Natural killer cell treated with Interleukin-12 subunit alpha and Interleukin-12 subunit beta and Interleukin-15 and Interleukin-18, amount 100 ng/mL, for 72 hours (primary cell): ENCODE data around the gene ABHD6. TPM values are rescaled to one million over a fixed set of nuclear protein-coding genes. Genes with fewer than 3 reads are reported as not detected.
"Not testable (repeated sequence)": the region's sequence is repeated elsewhere in the genome, so short reads cannot be mapped to it uniquely, and the experiment has no call there.

Experiments used
- ATAC-seq, 2 donors: fragments of 150-1000 bp; cut with Tn5 transposase in 1 of 2; sonication (Bioruptor Pico), chemical (Tn5 transposase) in 1 of 2; 2 replicates each; pipeline ENCODE4 v1.10.0; 2021
- DNase-seq: peaks from one replicate; pipeline ENCODE4 v3.0.0; 2022; ENCODE audit warnings: low spot score
- H3K27ac Mint-ChIP-seq, 2 donors: 1 replicate in 1 of 2; 2 replicates in 1 of 2; pipeline ENCODE4 v1.8.0; 2022; ENCODE audit warnings: mixed read lengths in 2 of 2, mild to moderate bottlenecking in 1 of 2, moderate library complexity in 1 of 2
- H3K27me3 Mint-ChIP-seq, 2 donors: 1 replicate in 1 of 2; 2 replicates in 1 of 2; pipeline ENCODE4 v1.8.0; 2022; ENCODE audit warnings: mixed read lengths in 2 of 2
- H3K36me3 Mint-ChIP-seq: one replicate; pipeline ENCODE4 v1.8.0; 2022; ENCODE audit warnings: mixed read lengths
- H3K4me1 Mint-ChIP-seq, 2 donors: 1 replicate in 1 of 2; 2 replicates in 1 of 2; pipeline ENCODE4 v1.8.0; 2022; ENCODE audit warnings: low read depth in 2 of 2, mixed read lengths in 2 of 2, mild to moderate bottlenecking in 1 of 2
- H3K4me3 Mint-ChIP-seq: one replicate; pipeline ENCODE4 v1.8.0; 2022; ENCODE audit warnings: mixed read lengths
- H3K9me3 Mint-ChIP-seq: 2 replicates; pipeline ENCODE4 v1.8.0; 2022; ENCODE audit warnings: mixed read lengths
- total RNA-seq, 2 donors: library from RNA; stranded (reverse); gene quantifications; one replicate each; pipeline ENCODE4 v1.2.3, GENCODE V29; 2022

Gene ABHD6
- total RNA-seq, 2 donors from 2014 or later, result 2.5 to 3.3 TPM

GRCh38 chr3:58216496-58217195 is 20.9 kb upstream of the ABHD6 start:
- H3K27ac Mint-ChIP-seq, result no peak overlapping the region
- peaks cover 21 to 31% of the 10 kb centered on the region in 2 donors for H3K4me1 Mint-ChIP-seq
- no peaks in the 10 kb centered on the region for H3K9me3 Mint-ChIP-seq
- no peaks in the 10 kb centered on the region for H3K36me3 Mint-ChIP-seq
- DNase-seq (no peak), ATAC-seq (no peak)
- peaks cover 0 to 3% of the 10 kb centered on the region in 2 donors for H3K27me3 Mint-ChIP-seq
- H3K4me3 Mint-ChIP-seq, result no peak overlapping the region

- no peaks in the 10 kb centered on the region for H3K9me3 Mint-ChIP-seq
Observed at GRCh38 chr3:58217209-58217811, 20.3 kb upstream of the ABHD6 start.

GRCh38 chr3:58218904-58219303 is 18.7 kb upstream of the ABHD6 start:
- no peaks in the 10 kb centered on the region for H3K36me3 Mint-ChIP-seq
- DNase-seq (no peak), ATAC-seq (peak in 1 of 2 donors; percentile 29)
- no peak overlapping the region for H3K27ac Mint-ChIP-seq
- peaks cover 23 to 31% of the 10 kb centered on the region in 2 donors for H3K4me1 Mint-ChIP-seq
- H3K27me3 Mint-ChIP-seq, result peaks cover 0 to 5% of the 10 kb centered on the region in 2 donors
- peak overlapping the region; percentile 25 for H3K4me3 Mint-ChIP-seq
- no peaks in the 10 kb centered on the region for H3K9me3 Mint-ChIP-seq

More at GRCh38 chr3:58217209-58217811, 20.3 kb upstream of the ABHD6 start:
- Mint-ChIP-seq H3K4me3 (no peak overlapping the region), H3K27ac (no peak overlapping the region), H3K27me3 (peaks cover 0 to 3% of the 10 kb centered on the region in 2 donors), H3K4me1 (peaks cover 21 to 31% of the 10 kb centered on the region in 2 donors), H3K36me3 (no peaks in the 10 kb centered on the region)
- DNase-seq (peak; percentile 71), ATAC-seq (peak; percentile 69 to 71)

GRCh38 chr3:58222161-58222724 is 15.3 kb upstream of the ABHD6 start:
- H3K36me3 Mint-ChIP-seq, result no peaks in the 10 kb centered on the region
- peaks cover 11 to 15% of the 10 kb centered on the region in 2 donors for H3K4me1 Mint-ChIP-seq
- no peaks in the 10 kb centered on the region for H3K9me3 Mint-ChIP-seq
- ATAC-seq (no peak), DNase-seq (no peak)
- H3K27ac Mint-ChIP-seq, result no peak overlapping the region
- H3K27me3 Mint-ChIP-seq, result peaks cover 6% of the 10 kb centered on the region in 2 donors
- H3K4me3 Mint-ChIP-seq, result no peak overlapping the region

GRCh38 chr3:58223855-58224254 is 13.7 kb upstream of the ABHD6 start:
- H3K9me3 Mint-ChIP-seq, result no peaks in the 10 kb centered on the region
- H3K27ac Mint-ChIP-seq, result no peak overlapping the region
- H3K4me3 Mint-ChIP-seq, result no peak overlapping the region
- no peaks in the 10 kb centered on the region for H3K36me3 Mint-ChIP-seq
- no peak for DNase-seq
- ATAC-seq, result no peak
- H3K4me1 Mint-ChIP-seq, result peaks cover 6 to 7% of the 10 kb centered on the region in 2 donors
- peaks cover 7 to 10% of the 10 kb centered on the region in 2 donors for H3K27me3 Mint-ChIP-seq

GRCh38 chr3:58227933-58228332 is 9.7 kb upstream of the ABHD6 start:
- H3K36me3 Mint-ChIP-seq, H3K4me1 Mint-ChIP-seq, H3K4me3 Mint-ChIP-seq, DNase-seq, H3K27ac Mint-ChIP-seq, ATAC-seq, H3K9me3 Mint-ChIP-seq: not testable (repeated sequence)
- H3K27me3 Mint-ChIP-seq, result peaks cover 29 to 39% of the 10 kb centered on the region in 2 donors

- Mint-ChIP-seq H3K9me3 (no peaks in the 10 kb centered on the region), H3K27ac (no peak overlapping the region), H3K27me3 (peaks cover 31 to 46% of the 10 kb centered on the region in 2 donors), H3K36me3 (no peaks in the 10 kb centered on the region), H3K4me1 (no peaks in the 10 kb centered on the region), H3K4me3 (no peak overlapping the region)
- ATAC-seq, result no peak
- DNase-seq, result no peak
Observed at GRCh38 chr3:58230876-58231552, 6.6 kb upstream of the ABHD6 start.

- H3K4me1 Mint-ChIP-seq, result peaks cover 0 to 3% of the 10 kb centered on the region in 2 donors
- ATAC-seq, result no peak
- no peak overlapping the region for H3K4me3 Mint-ChIP-seq
Observed at GRCh38 chr3:58231666-58232065, 5.9 kb upstream of the ABHD6 start.

GRCh38 chr3:58234516-58234931 is 3.1 kb upstream of the ABHD6 start:
- H3K36me3 Mint-ChIP-seq, result no peaks in the 10 kb centered on the region
- DNase-seq, result no peak
- peaks cover 29 to 30% of the 10 kb centered on the region in 2 donors for H3K27me3 Mint-ChIP-seq
- no peaks in the 10 kb centered on the region for H3K9me3 Mint-ChIP-seq
- no peak overlapping the region for H3K4me3 Mint-ChIP-seq
- peaks cover 6 to 10% of the 10 kb centered on the region in 2 donors for H3K4me1 Mint-ChIP-seq
- no peak overlapping the region for H3K27ac Mint-ChIP-seq
- no peak for ATAC-seq

More at GRCh38 chr3:58231666-58232065, 5.9 kb upstream of the ABHD6 start:
- H3K36me3 Mint-ChIP-seq, result no peaks in the 10 kb centered on the region
- peaks cover 34 to 46% of the 10 kb centered on the region in 2 donors for H3K27me3 Mint-ChIP-seq
- no peak overlapping the region for H3K27ac Mint-ChIP-seq
- no peaks in the 10 kb centered on the region for H3K9me3 Mint-ChIP-seq
- no peak for DNase-seq

GRCh38 chr3:58235970-58236369 is 1.6 kb upstream of the ABHD6 start:
- no peak overlapping the region for H3K27ac Mint-ChIP-seq
- H3K4me3 Mint-ChIP-seq, result peak overlapping the region; percentile 78
- no peaks in the 10 kb centered on the region for H3K36me3 Mint-ChIP-seq
- H3K9me3 Mint-ChIP-seq, result no peaks in the 10 kb centered on the region
- ATAC-seq (no peak), DNase-seq (no peak)
- peaks cover 6 to 10% of the 10 kb centered on the region in 2 donors for H3K4me1 Mint-ChIP-seq
- peaks cover 20 to 21% of the 10 kb centered on the region in 2 donors for H3K27me3 Mint-ChIP-seq

- H3K27me3 Mint-ChIP-seq, result peaks cover 14% of the 10 kb centered on the region in 2 donors
- H3K9me3 Mint-ChIP-seq, result no peaks in the 10 kb centered on the region
- H3K4me3 Mint-ChIP-seq, result peak overlapping the region; percentile 78
- H3K36me3 Mint-ChIP-seq, result no peaks in the 10 kb centered on the region
- peaks cover 8 to 13% of the 10 kb centered on the region in 2 donors for H3K4me1 Mint-ChIP-seq
- DNase-seq (no peak), ATAC-seq (no peak)
- no peak overlapping the region for H3K27ac Mint-ChIP-seq
Observed at GRCh38 chr3:58236527-58237237, 910 bp upstream of the ABHD6 start.

GRCh38 chr3:58237941-58238681 is 519 bp downstream of the ABHD6 start:
- DNase-seq, result peak; percentile 69
- no peaks in the 10 kb centered on the region for H3K9me3 Mint-ChIP-seq
- peak overlapping the region; percentile 87 for H3K4me3 Mint-ChIP-seq
- peaks cover 5 to 8% of the 10 kb centered on the region in 2 donors for H3K27me3 Mint-ChIP-seq
- peak overlapping the region in 1 of 2 donors; percentile 15 for H3K27ac Mint-ChIP-seq
- ATAC-seq, result peak; percentile 66 to 73
- no peaks in the 10 kb centered on the region for H3K36me3 Mint-ChIP-seq
- H3K4me1 Mint-ChIP-seq, result peaks cover 11 to 16% of the 10 kb centered on the region in 2 donors
